ENCODE results near the gene RUNX1. TPM values are rescaled to one million over a fixed set of nuclear protein-coding genes. Genes with fewer than 3 reads are reported as not detected.

The RUNX1 gene
- total and polyA plus RNA-seq, 10 donors, result 4.8 to 70.0 (median 43.6) TPM

GRCh38 chr21:35072557-35072956 lies 23.5 kb upstream of the RUNX1 start:
- DNase-seq, result no peak
- H3K27ac ChIP-seq, result peak overlapping the region in 6 of 8 donors; percentile 18 to 51 (median 41)
- peaks cover 0 to 8% (median 2%) of the 10 kb centered on the region in 8 donors for H3K9me3 ChIP-seq
- 61 to 80% (median 72%) methylated on average over 5 of the region's 5 CpGs for WGBS, 5 donors
- no peaks in the 10 kb centered on the region for H3K27me3 ChIP-seq (replicated peaks in 1 of 7)
- H3K36me3 ChIP-seq, result no peaks in the 10 kb centered on the region
- H3K4me3 ChIP-seq, result no peak overlapping the region
- intact Hi-C loops (cut with DNase I; ENCODE audit: low total_unique reads), result no loop called here
- no peaks in the 10 kb centered on the region for H3K4me1 ChIP-seq
- TF ChIP-seq POLR2A (IDR thresholded peaks at IDR 0.05), result no peak
- TF ChIP-seq, protein P1, sequence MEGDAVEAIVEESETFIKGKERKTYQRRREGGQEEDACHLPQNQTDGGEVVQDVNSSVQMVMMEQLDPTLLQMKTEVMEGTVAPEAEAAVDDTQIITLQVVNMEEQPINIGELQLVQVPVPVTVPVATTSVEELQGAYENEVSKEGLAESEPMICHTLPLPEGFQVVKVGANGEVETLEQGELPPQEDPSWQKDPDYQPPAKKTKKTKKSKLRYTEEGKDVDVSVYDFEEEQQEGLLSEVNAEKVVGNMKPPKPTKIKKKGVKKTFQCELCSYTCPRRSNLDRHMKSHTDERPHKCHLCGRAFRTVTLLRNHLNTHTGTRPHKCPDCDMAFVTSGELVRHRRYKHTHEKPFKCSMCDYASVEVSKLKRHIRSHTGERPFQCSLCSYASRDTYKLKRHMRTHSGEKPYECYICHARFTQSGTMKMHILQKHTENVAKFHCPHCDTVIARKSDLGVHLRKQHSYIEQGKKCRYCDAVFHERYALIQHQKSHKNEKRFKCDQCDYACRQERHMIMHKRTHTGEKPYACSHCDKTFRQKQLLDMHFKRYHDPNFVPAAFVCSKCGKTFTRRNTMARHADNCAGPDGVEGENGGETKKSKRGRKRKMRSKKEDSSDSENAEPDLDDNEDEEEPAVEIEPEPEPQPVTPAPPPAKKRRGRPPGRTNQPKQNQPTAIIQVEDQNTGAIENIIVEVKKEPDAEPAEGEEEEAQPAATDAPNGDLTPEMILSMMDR (IDR thresholded peaks at IDR 0.05 in 8 of 11, conservative IDR thresholded peaks at IDR 0.05 in 3 of 11), result no peak
- TF ChIP-seq POLR2AphosphoS5 (IDR thresholded peaks at IDR 0.05), result no peak

DNA sequence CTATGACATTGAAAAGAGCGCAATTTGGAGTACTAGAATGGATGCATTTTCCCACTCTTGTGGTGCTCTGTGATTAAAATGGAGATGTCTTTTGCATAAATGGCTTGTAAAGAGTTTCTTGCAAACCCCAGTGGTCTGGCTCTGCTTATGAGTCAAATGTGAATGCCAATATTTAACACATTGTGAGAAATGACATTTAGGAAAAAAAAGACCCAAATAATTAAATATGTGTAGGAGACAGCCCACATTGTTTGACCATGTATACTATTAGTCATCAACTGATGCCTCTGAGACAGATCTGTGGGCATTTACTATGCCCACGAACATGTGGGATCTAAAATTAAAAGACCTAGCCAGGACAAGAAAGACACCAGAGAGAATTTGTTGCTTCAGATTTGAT lies 22.2 kb upstream of the RUNX1 start:
- WGBS, 5 donors, result 68 to 85% (median 75%) methylated on average over 2 of the region's 2 CpGs
- intact Hi-C loops (cut with DNase I; ENCODE audit: low total_unique reads), result no loop called here
- TF ChIP-seq POLR2A (IDR thresholded peaks at IDR 0.05), result no peak
- TF ChIP-seq, protein P1 (IDR thresholded peaks at IDR 0.05 in 8 of 11, conservative IDR thresholded peaks at IDR 0.05 in 3 of 11), result no peak
- no peak for TF ChIP-seq POLR2AphosphoS5 (IDR thresholded peaks at IDR 0.05)

GRCh38 chr21:35070436-35070835 lies 21.3 kb upstream of the RUNX1 start:
- H3K4me3 ChIP-seq, result no peak overlapping the region
- intact Hi-C loops (cut with DNase I; ENCODE audit: low total_unique reads), result no loop called here
- no peaks in the 10 kb centered on the region for H3K36me3 ChIP-seq
- TF ChIP-seq POLR2A (IDR thresholded peaks at IDR 0.05) (no peak), POLR2AphosphoS5 (IDR thresholded peaks at IDR 0.05) (no peak)
- TF ChIP-seq, protein P1 (IDR thresholded peaks at IDR 0.05 in 8 of 11, conservative IDR thresholded peaks at IDR 0.05 in 3 of 11), result no peak
- H3K27ac ChIP-seq, result no peak overlapping the region
- 71 to 88% (median 85%) methylated on average over 5 of the region's 5 CpGs for WGBS, 5 donors
- DNase-seq, result no peak
- no peaks in the 10 kb centered on the region for H3K4me1 ChIP-seq
- no peaks in the 10 kb centered on the region for H3K27me3 ChIP-seq (replicated peaks in 1 of 7)
- H3K9me3 ChIP-seq, result peaks cover 0 to 8% (median 2%) of the 10 kb centered on the region in 8 donors

More for the DNA sequence above, 22.2 kb upstream of the RUNX1 start:
- Histone ChIP-seq H3K4me1 (no peaks in the 10 kb centered on the region), H3K27me3 (replicated peaks in 1 of 7) (no peaks in the 10 kb centered on the region), H3K4me3 (no peak overlapping the region), H3K9me3 (peaks cover 0 to 8% (median 2%) of the 10 kb centered on the region in 8 donors), H3K36me3 (no peaks in the 10 kb centered on the region), H3K27ac (no peak overlapping the region)
- no peak for DNase-seq

- no peaks in the 10 kb centered on the region for H3K9me3 ChIP-seq
- TF ChIP-seq, protein P1 (IDR thresholded peaks at IDR 0.05 in 8 of 11, conservative IDR thresholded peaks at IDR 0.05 in 3 of 11), result no peak
- TF ChIP-seq POLR2A (IDR thresholded peaks at IDR 0.05) (no peak), POLR2AphosphoS5 (IDR thresholded peaks at IDR 0.05) (no peak)
- no peaks in the 10 kb centered on the region for H3K4me1 ChIP-seq
- DNase-seq, result no peak
- no peak overlapping the region for H3K27ac ChIP-seq
- intact Hi-C loops (cut with DNase I; ENCODE audit: low total_unique reads), result no loop called here
- H3K36me3 ChIP-seq, result no peaks in the 10 kb centered on the region
- H3K27me3 ChIP-seq (replicated peaks in 1 of 7), result no peaks in the 10 kb centered on the region
- 88 to 94% (median 92%) methylated on average over 4 of the region's 4 CpGs for WGBS, 5 donors
- no peak overlapping the region for H3K4me3 ChIP-seq
Observed at GRCh38 chr21:35066824-35067223, 17.7 kb upstream of the RUNX1 start.

Data from spleen (tissue), 11 donors.